Measurements from ENCODE around the gene CFAP99.

- TF ChIP-seq ZNF114 (CRISPR knock-in tag; IDR thresholded peaks at IDR 0.05) (no peak), POLR2AphosphoS5 (IDR thresholded peaks at IDR 0.05; ENCODE audit: low read depth) (no peak), EZH2 (IDR thresholded peaks at IDR 0.05; ENCODE audit: low read depth, unreplicated experiment) (no peak), CREB1 (CRISPR knock-in tag; IDR thresholded peaks at IDR 0.05; ENCODE audit: low read depth) (no peak), ETS1 (IDR thresholded peaks at IDR 0.05) (no peak), REST (IDR thresholded peaks at IDR 0.05; ENCODE audit: unreplicated experiment) (no peak)
- TF ChIP-seq, protein P1, sequence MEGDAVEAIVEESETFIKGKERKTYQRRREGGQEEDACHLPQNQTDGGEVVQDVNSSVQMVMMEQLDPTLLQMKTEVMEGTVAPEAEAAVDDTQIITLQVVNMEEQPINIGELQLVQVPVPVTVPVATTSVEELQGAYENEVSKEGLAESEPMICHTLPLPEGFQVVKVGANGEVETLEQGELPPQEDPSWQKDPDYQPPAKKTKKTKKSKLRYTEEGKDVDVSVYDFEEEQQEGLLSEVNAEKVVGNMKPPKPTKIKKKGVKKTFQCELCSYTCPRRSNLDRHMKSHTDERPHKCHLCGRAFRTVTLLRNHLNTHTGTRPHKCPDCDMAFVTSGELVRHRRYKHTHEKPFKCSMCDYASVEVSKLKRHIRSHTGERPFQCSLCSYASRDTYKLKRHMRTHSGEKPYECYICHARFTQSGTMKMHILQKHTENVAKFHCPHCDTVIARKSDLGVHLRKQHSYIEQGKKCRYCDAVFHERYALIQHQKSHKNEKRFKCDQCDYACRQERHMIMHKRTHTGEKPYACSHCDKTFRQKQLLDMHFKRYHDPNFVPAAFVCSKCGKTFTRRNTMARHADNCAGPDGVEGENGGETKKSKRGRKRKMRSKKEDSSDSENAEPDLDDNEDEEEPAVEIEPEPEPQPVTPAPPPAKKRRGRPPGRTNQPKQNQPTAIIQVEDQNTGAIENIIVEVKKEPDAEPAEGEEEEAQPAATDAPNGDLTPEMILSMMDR (conservative IDR thresholded peaks at IDR 0.05; ENCODE audit: low read depth in 2 of 2), result no peak
- TF ChIP-seq, protein P2, sequence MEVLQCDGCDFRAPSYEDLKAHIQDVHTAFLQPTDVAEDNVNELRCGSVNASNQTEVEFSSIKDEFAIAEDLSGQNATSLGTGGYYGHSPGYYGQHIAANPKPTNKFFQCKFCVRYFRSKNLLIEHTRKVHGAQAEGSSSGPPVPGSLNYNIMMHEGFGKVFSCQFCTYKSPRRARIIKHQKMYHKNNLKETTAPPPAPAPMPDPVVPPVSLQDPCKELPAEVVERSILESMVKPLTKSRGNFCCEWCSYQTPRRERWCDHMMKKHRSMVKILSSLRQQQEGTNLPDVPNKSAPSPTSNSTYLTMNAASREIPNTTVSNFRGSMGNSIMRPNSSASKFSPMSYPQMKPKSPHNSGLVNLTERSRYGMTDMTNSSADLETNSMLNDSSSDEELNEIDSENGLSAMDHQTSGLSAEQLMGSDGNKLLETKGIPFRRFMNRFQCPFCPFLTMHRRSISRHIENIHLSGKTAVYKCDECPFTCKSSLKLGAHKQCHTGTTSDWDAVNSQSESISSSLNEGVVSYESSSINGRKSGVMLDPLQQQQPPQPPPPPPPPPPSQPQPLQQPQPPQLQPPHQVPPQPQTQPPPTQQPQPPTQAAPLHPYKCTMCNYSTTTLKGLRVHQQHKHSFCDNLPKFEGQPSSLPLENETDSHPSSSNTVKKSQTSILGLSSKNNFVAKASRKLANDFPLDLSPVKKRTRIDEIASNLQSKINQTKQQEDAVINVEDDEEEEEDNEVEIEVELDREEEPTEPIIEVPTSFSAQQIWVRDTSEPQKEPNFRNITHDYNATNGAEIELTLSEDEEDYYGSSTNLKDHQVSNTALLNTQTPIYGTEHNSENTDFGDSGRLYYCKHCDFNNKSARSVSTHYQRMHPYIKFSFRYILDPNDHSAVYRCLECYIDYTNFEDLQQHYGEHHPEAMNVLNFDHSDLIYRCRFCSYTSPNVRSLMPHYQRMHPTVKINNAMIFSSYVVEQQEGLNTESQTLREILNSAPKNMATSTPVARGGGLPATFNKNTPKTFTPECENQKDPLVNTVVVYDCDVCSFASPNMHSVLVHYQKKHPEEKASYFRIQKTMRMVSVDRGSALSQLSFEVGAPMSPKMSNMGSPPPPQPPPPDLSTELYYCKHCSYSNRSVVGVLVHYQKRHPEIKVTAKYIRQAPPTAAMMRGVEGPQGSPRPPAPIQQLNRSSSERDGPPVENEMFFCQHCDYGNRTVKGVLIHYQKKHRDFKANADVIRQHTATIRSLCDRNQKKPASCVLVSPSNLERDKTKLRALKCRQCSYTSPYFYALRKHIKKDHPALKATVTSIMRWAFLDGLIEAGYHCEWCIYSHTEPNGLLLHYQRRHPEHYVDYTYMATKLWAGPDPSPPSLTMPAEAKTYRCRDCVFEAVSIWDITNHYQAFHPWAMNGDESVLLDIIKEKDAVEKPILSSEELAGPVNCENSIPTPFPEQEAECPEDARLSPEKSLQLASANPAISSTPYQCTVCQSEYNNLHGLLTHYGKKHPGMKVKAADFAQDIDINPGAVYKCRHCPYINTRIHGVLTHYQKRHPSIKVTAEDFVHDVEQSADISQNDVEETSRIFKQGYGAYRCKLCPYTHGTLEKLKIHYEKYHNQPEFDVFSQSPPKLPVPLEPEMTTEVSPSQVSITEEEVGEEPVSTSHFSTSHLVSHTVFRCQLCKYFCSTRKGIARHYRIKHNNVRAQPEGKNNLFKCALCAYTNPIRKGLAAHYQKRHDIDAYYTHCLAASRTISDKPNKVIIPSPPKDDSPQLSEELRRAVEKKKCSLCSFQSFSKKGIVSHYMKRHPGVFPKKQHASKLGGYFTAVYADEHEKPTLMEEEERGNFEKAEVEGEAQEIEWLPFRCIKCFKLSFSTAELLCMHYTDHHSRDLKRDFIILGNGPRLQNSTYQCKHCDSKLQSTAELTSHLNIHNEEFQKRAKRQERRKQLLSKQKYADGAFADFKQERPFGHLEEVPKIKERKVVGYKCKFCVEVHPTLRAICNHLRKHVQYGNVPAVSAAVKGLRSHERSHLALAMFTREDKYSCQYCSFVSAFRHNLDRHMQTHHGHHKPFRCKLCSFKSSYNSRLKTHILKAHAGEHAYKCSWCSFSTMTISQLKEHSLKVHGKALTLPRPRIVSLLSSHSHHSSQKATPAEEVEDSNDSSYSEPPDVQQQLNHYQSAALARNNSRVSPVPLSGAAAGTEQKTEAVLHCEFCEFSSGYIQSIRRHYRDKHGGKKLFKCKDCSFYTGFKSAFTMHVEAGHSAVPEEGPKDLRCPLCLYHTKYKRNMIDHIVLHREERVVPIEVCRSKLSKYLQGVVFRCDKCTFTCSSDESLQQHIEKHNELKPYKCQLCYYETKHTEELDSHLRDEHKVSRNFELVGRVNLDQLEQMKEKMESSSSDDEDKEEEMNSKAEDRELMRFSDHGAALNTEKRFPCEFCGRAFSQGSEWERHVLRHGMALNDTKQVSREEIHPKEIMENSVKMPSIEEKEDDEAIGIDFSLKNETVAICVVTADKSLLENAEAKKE (CRISPR knock-in tag; IDR thresholded peaks at IDR 0.05), result no peak
Observed at GRCh38 chr4:2409381-2409783, 9.4 kb upstream of the CFAP99 start.

All from GM23338 (cell line).